Activated CD8-positive, alpha-beta memory T cell treated with anti-CD3 and anti-CD28 coated beads, Interleukin-2, amount 50 U/mL, for 48 hours (primary cell): ENCODE measurements around the gene ARV1.
"Not testable (repeated sequence)": the region's sequence is repeated elsewhere in the genome, so short reads cannot be mapped to it uniquely, and the experiment has no call there.

Experiments
- DNase-seq: peaks from one replicate; pipeline ENCODE4 v3.0.0-alpha.2; 2020

Gene ARV1

DNA sequence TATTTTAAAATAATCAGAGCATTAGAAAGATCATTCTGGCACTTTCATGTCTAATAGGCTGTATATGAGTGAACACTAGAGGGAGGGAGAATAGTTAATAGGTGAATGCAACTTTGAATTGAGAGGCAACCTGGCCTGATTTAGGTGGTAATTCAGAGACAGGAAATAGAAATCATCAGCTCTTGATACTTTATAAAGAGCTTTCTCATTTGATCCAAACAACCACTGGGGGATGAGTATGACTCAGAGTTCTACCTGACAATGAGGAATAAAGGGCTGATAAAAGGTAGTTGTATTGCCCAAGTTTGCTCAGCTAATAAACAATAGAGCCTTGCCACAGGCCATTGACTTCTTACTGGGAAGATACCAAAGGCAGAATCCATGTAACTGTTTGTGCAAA is 66.4 kb downstream of the ARV1 start:
- DNase-seq = no peak

DNA sequence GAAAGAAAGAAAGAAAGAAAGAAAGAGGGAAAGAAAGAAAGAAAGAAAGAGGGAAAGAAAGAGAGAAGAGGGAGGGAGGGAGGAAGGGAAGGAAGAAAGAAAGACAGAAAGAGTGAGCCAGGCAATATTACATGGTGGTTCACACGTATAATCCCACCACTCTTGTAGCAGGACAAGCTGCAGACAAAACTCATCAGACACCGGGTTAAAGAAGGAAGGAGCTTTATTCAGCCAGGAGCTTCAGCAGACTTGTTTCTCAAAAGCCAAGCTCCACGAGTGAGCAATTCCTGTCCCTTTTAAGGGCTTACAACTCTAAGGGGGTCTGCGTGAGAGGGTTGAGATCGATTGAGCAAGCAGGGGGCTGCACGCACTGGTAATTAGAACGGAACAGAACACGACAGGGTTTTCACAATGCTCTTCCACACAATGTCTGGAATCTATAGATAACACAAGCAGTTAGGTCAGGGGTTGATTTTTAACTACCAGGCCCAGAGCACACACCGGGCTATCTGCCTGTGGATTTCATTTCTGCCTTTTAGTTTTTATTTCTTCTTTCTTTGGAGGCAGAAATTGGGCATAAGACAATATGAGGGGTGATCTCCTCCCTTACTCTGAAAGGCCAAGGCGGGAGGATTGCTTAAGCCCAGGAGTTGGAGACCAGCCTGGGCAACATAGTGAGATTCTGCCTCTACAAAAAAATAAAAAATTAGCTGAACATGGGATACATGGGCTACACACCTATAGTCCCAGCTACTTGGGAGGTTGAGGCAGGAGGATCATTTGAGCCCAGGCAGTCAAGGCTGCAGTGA is 67.2 kb downstream of the ARV1 start:
- not testable (repeated sequence) for DNase-seq

DNA sequence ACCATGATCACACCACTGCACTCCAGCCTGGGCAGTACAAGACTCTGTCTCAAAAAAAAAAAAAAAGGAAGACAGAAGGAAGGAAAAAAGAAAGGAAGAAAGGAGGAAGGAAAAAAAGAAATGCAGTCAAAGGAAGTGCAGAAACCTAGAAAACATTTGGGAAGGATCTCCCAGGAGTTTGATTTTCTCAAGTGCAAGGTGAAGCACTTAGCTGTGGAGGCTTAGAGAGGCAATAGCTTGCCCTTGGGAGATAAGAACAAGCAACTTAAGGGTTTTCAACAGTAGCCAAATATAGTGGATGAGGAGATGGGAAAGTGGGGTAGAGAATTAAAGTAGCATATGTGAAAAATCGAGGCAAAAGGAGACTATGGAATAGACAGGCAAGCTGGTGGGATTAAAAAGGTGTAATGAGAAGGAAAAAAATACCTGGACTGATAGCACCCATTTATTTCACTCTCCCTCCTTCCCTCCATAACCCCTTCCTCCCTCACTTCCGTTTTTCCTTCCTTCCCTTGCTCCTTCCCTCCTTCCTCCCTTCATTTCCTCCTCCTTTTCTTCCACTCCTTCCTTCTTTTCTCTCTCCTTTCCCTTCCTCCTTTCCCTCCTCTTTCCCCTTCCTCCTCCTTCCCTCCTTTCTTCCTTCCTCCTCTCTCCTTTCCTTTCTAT is 68.0 kb downstream of the ARV1 start:
- DNase-seq = no peak

DNA sequence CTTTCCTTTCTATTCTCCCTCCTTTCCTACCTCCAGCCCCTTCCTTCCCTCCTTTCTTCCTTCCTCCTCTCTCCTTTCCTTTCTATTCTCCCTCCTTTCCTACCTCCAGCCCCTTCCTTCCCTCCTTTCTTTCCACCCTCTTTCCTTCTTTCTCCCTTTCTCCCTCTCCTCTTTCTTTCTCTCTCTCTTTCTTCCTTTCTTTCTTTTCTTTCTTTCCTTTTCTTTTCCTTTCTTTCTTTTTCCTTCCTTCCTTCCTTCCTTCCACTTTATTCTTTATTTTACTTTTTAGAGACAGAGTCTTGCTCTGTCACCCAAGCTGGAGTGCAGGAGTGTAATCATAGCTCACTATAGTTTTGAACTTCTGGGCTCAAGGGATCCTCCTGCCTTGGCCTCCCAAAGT is 68.6 kb downstream of the ARV1 start:
- DNase-seq = not testable (repeated sequence)

DNA sequence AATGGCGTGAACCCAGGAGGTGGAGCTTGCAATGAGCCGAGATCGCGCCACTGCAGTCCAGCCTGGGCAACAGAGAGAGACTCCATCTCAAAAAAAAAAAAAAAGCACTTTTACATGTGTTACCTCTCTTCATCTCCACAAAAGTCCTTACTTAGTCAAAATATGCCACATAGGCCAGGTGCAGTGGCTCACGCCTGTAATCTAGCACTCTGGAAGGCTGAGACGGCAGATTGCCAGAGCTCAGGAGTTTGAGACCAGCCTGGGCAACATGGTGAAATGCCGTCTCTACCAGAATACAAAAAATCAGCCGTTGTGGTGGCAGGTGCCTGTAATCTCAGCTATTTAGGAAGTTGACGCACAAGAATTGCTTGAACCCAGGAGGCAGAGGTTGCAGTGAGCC is 69.5 kb downstream of the ARV1 start:
- not testable (repeated sequence) for DNase-seq

DNA sequence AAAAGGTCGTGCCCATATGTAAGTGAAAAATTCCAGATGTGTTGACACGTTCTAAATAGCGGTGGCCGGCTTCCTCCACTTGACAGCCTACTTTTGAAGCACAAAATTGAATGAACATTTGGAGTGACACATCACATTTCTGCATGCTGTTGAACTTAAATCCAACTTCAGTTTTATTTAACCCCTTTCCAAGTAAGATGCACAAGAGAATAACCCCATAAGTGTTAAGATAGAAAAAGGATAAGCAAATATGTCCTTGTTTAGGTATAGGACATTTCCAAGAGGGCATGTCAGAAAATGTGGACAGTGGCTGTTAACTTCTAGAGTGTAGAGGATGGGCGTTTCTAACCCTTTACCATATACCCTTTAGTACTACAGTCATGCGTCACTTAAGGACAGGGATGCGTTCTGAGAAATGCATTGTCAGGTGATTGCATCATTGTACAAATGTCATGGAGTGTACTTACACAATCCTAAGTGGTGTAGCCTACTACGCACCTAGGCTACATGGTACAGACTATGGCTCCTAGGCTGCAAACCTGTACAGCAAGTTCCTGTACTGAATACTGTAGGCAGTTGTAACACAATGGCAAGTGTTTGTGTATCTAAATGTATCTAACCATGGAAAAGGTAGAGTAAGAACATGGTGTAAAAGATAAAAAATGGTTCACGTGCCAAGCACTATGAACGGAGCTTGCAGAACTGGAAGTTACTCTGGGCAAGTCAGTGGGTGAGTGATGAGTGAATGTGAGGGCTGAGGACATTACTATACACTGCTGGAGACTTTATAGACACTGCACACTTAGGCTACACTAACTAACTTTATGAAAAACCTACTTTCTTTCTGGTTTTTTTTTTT is 70.5 kb downstream of the ARV1 start:
- DNase-seq = no peak
